AG10803 (cell line): Measurements from ENCODE around the gene LPP.

Experiments used
- DNase-seq: peaks from one replicate; pipeline ENCODE4 v3.0.0; 2010; ENCODE audit warnings: low read depth
- H3K4me3 ChIP-seq: 2 replicates; pipeline ENCODE4 v1.5.1; 2011; ENCODE audit warnings: mild to moderate bottlenecking, low read length, control low read depth
- CTCF ChIP-seq: conservative IDR thresholded peaks from 2 replicates; pipeline ENCODE4 v1.5.1; 2011; ENCODE audit warnings: mild to moderate bottlenecking, low read length, control low read depth, inconsistent platforms

Gene LPP

GRCh38 chr3:188194332-188194731 lies 40.4 kb downstream of the LPP start:
- no peak overlapping the region for H3K4me3 ChIP-seq
- TF ChIP-seq CTCF: no peak
- DNase-seq: no peak

- DNase-seq: peak; percentile 56
- TF ChIP-seq CTCF: no peak
Measured at GRCh38 chr3:188196232-188196990, 42.5 kb downstream of the LPP start.

GRCh38 chr3:188197388-188197847 lies 43.5 kb downstream of the LPP start:
- DNase-seq: no peak
- H3K4me3 ChIP-seq: no peak overlapping the region
- no peak for TF ChIP-seq CTCF

More at GRCh38 chr3:188196232-188196990, 42.5 kb downstream of the LPP start:
- no peak overlapping the region for H3K4me3 ChIP-seq

GRCh38 chr3:188198001-188198400 lies 44.0 kb downstream of the LPP start:
- no peak for DNase-seq
- TF ChIP-seq CTCF: no peak
- no peak overlapping the region for H3K4me3 ChIP-seq

- no peak for TF ChIP-seq CTCF
- no peak overlapping the region for H3K4me3 ChIP-seq
- no peak for DNase-seq
Measured at GRCh38 chr3:188198760-188199327, 44.9 kb downstream of the LPP start.

- no peak for TF ChIP-seq CTCF
- H3K4me3 ChIP-seq: no peak overlapping the region
- no peak for DNase-seq
Measured at GRCh38 chr3:188199386-188199785, 45.4 kb downstream of the LPP start.

- H3K4me3 ChIP-seq: no peak overlapping the region
- no peak for DNase-seq
- no peak for TF ChIP-seq CTCF
Measured at GRCh38 chr3:188200481-188200880, 46.5 kb downstream of the LPP start.
